HEK293 (cell line): ENCODE data around the gene UTP25.

Experiments
- BCL11A ChIP-seq: fragments of 450-650 bp; formaldehyde crosslinking; IDR thresholded peaks from 2 replicates; pipeline ENCODE4 v1.5.1; 2016; ENCODE audit warnings: low read depth, missing biosample characterization, missing genetic modification characterization
- HOXC10 ChIP-seq: sonication (generic); formaldehyde crosslinking; IDR thresholded peaks from 2 replicates; pipeline ENCODE4 v1.8.1; 2023; ENCODE audit warnings: mild to moderate bottlenecking, missing genetic modification reagents
- PBX3 ChIP-seq: sonication (generic); formaldehyde crosslinking; IDR thresholded peaks from 2 replicates; pipeline ENCODE4 v1.8.1; 2022; ENCODE audit warnings: mild to moderate bottlenecking, moderate library complexity, missing genetic modification reagents
- SALL2 ChIP-seq: fragments of 450-650 bp; formaldehyde crosslinking; IDR thresholded peaks from 2 replicates; pipeline ENCODE4 v1.5.0; 2017; ENCODE audit warnings: missing biosample characterization, mild to moderate bottlenecking, missing genetic modification characterization, borderline replicate concordance
- SP3 ChIP-seq: fragments of 450-650 bp; formaldehyde crosslinking; IDR thresholded peaks from 2 replicates; pipeline ENCODE4 v1.5.1; 2016; ENCODE audit warnings: missing biosample characterization, missing genetic modification characterization
- ZBTB10 ChIP-seq: fragments of 450-650 bp; formaldehyde crosslinking; IDR thresholded peaks from 2 replicates; pipeline ENCODE4 v1.5.1; 2016; ENCODE audit warnings: missing biosample characterization, missing genetic modification characterization
- ZBTB11 ChIP-seq: fragments of 450-650 bp; formaldehyde crosslinking; conservative IDR thresholded peaks from 2 replicates; pipeline ENCODE4 v1.5.1; 2016; ENCODE audit warnings: low read depth, missing biosample characterization, missing genetic modification characterization
- ZBTB17 ChIP-seq: fragments of 450-650 bp; formaldehyde crosslinking; IDR thresholded peaks from 2 replicates; pipeline ENCODE4 v1.5.1; 2016; ENCODE audit warnings: missing biosample characterization, missing genetic modification characterization
- ZBTB21 ChIP-seq: fragments of 450-650 bp; formaldehyde crosslinking; IDR thresholded peaks from 2 replicates; pipeline ENCODE4 v1.5.1; 2017; ENCODE audit warnings: missing biosample characterization, missing genetic modification characterization
- ZBTB44 ChIP-seq: fragments of 450-650 bp; IDR thresholded peaks from 2 replicates; pipeline ENCODE4 v1.5.1; 2018; ENCODE audit warnings: missing biosample characterization, mild to moderate bottlenecking, missing genetic modification characterization
- ZNF248 ChIP-seq: fragments of 450-650 bp; formaldehyde crosslinking; IDR thresholded peaks from 2 replicates; pipeline ENCODE4 v1.5.1; 2017; ENCODE audit warnings: missing biosample characterization, missing genetic modification characterization
- ZNF48 ChIP-seq: fragments of 450-650 bp; formaldehyde crosslinking; IDR thresholded peaks from 2 replicates; pipeline ENCODE4 v1.5.1; 2016; ENCODE audit warnings: missing biosample characterization, missing genetic modification characterization
- ZNF585B ChIP-seq: fragments of 450-650 bp; formaldehyde crosslinking; IDR thresholded peaks from 2 replicates; pipeline ENCODE4 v1.5.1; 2016; ENCODE audit warnings: missing biosample characterization, missing genetic modification characterization
- ZNF629 ChIP-seq: fragments of 450-650 bp; formaldehyde crosslinking; IDR thresholded peaks from 2 replicates; pipeline ENCODE4 v1.5.1; 2017; ENCODE audit warnings: missing biosample characterization, missing genetic modification characterization
- ZNF639 ChIP-seq: fragments of 450-650 bp; formaldehyde crosslinking; IDR thresholded peaks from 2 replicates; pipeline ENCODE4 v1.5.1; 2016; ENCODE audit warnings: missing biosample characterization, missing genetic modification characterization
- ZNF645 ChIP-seq: fragments of 450-650 bp; formaldehyde crosslinking; IDR thresholded peaks from 2 replicates; pipeline ENCODE4; 2016; ENCODE audit warnings: missing biosample characterization, missing genetic modification characterization
- ZNF776 ChIP-seq: fragments of 450-650 bp; formaldehyde crosslinking; IDR thresholded peaks from 2 replicates; pipeline ENCODE4 v1.5.0; 2017; ENCODE audit warnings: missing biosample characterization, missing genetic modification characterization, borderline replicate concordance
- ZSCAN16 ChIP-seq: fragments of 450-650 bp; formaldehyde crosslinking; IDR thresholded peaks from 2 replicates; pipeline ENCODE4 v1.5.1; 2016; ENCODE audit warnings: missing biosample characterization, missing genetic modification characterization
- ZSCAN4 ChIP-seq: fragments of 450-650 bp; formaldehyde crosslinking; IDR thresholded peaks from 2 replicates; pipeline ENCODE4 v1.5.1; 2017; ENCODE audit warnings: missing biosample characterization, missing genetic modification characterization
- TF ChIP-seq, protein P1 (sequence below): fragments of 450-650 bp; formaldehyde crosslinking; IDR thresholded peaks from 2 replicates; pipeline ENCODE4 v1.5.1; 2016; ENCODE audit warnings: missing biosample characterization, missing genetic modification characterization, low read depth
- TF ChIP-seq, protein P2 (sequence below): fragments of 450-650 bp; formaldehyde crosslinking; IDR thresholded peaks from 2 replicates; pipeline ENCODE4 v1.5.1; 2017; ENCODE audit warnings: missing biosample characterization, missing genetic modification characterization

Gene UTP25

GRCh38 chr1:209850342-209850979 lies 22.7 kb downstream of the UTP25 start (continued):
- TF ChIP-seq ZBTB44 (tag by site-specific recombination) = peak; percentile 71
- no peak for TF ChIP-seq BCL11A (tag by site-specific recombination)
- TF ChIP-seq HOXC10 (CRISPR knock-in tag) = no peak
- TF ChIP-seq, protein P1, sequence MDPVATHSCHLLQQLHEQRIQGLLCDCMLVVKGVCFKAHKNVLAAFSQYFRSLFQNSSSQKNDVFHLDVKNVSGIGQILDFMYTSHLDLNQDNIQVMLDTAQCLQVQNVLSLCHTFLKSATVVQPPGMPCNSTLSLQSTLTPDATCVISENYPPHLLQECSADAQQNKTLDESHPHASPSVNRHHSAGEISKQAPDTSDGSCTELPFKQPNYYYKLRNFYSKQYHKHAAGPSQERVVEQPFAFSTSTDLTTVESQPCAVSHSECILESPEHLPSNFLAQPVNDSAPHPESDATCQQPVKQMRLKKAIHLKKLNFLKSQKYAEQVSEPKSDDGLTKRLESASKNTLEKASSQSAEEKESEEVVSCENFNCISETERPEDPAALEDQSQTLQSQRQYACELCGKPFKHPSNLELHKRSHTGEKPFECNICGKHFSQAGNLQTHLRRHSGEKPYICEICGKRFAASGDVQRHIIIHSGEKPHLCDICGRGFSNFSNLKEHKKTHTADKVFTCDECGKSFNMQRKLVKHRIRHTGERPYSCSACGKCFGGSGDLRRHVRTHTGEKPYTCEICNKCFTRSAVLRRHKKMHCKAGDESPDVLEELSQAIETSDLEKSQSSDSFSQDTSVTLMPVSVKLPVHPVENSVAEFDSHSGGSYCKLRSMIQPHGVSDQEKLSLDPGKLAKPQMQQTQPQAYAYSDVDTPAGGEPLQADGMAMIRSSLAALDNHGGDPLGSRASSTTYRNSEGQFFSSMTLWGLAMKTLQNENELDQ (tag by site-specific recombination) = no peak
- TF ChIP-seq ZBTB10 (tag by site-specific recombination) = no peak
- TF ChIP-seq ZNF48 (tag by site-specific recombination) = no peak
- TF ChIP-seq ZNF776 (tag by site-specific recombination) = no peak
- no peak for TF ChIP-seq ZNF248 (tag by site-specific recombination)
- TF ChIP-seq SALL2 = no peak
- TF ChIP-seq ZBTB11 (tag by site-specific recombination) = no peak
- TF ChIP-seq, protein P2, sequence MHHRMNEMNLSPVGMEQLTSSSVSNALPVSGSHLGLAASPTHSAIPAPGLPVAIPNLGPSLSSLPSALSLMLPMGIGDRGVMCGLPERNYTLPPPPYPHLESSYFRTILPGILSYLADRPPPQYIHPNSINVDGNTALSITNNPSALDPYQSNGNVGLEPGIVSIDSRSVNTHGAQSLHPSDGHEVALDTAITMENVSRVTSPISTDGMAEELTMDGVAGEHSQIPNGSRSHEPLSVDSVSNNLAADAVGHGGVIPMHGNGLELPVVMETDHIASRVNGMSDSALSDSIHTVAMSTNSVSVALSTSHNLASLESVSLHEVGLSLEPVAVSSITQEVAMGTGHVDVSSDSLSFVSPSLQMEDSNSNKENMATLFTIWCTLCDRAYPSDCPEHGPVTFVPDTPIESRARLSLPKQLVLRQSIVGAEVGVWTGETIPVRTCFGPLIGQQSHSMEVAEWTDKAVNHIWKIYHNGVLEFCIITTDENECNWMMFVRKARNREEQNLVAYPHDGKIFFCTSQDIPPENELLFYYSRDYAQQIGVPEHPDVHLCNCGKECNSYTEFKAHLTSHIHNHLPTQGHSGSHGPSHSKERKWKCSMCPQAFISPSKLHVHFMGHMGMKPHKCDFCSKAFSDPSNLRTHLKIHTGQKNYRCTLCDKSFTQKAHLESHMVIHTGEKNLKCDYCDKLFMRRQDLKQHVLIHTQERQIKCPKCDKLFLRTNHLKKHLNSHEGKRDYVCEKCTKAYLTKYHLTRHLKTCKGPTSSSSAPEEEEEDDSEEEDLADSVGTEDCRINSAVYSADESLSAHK = no peak
- no peak for TF ChIP-seq ZNF645
- no peak for TF ChIP-seq ZSCAN16 (tag by site-specific recombination)
- TF ChIP-seq ZNF585B (tag by site-specific recombination) = no peak
- no peak for TF ChIP-seq PBX3 (CRISPR knock-in tag)
- peak; percentile 40; the same call in 1 of the 2 replicates for TF ChIP-seq ZBTB21 (tag by site-specific recombination)
- 0 out of 2 replicates have a peak, but pooled peaks have one; percentile 30 for TF ChIP-seq ZBTB17
- peak; percentile 17; the same call in 1 of the 2 replicates for TF ChIP-seq ZSCAN4 (tag by site-specific recombination)
- TF ChIP-seq ZNF629 (tag by site-specific recombination) = peak; percentile 85
- TF ChIP-seq SP3 = no peak
- TF ChIP-seq ZNF639 (tag by site-specific recombination) = no peak
